HG02759 (cell line): ENCODE results near the gene ATG101.

Source experiments
- ATAC-seq: cut with Tn5 transposase; IDR thresholded peaks from one replicate; pipeline ENCODE4 v1.9.1; 2021; ENCODE audit warnings: mild to moderate bottlenecking, moderate library complexity; ENCODE audit not compliant: unreplicated experiment

The ATG101 gene

GRCh38 chr12:52057638-52058576 is 11.9 kb upstream of the ATG101 start:
- ATAC-seq, result no peak

GRCh38 chr12:52058631-52059361 is 11.0 kb upstream of the ATG101 start:
- ATAC-seq, result no peak

- no peak for ATAC-seq
Observed at GRCh38 chr12:52059582-52060497, 9.9 kb upstream of the ATG101 start.

- no peak for ATAC-seq
Observed at GRCh38 chr12:52060498-52061177, 9.1 kb upstream of the ATG101 start.

GRCh38 chr12:52061470-52062166 is 8.2 kb upstream of the ATG101 start:
- ATAC-seq, result no peak

GRCh38 chr12:52062167-52063081 is 7.4 kb upstream of the ATG101 start:
- ATAC-seq, result no peak

GRCh38 chr12:52063082-52063924 is 6.5 kb upstream of the ATG101 start:
- no peak for ATAC-seq

- ATAC-seq, result no peak
Observed at GRCh38 chr12:52063981-52064649, 5.7 kb upstream of the ATG101 start.

GRCh38 chr12:52066346-52067080 is 3.3 kb upstream of the ATG101 start:
- no peak for ATAC-seq

- no peak for ATAC-seq
Observed at GRCh38 chr12:52067081-52067374, 2.8 kb upstream of the ATG101 start.

- peak; percentile 22 for ATAC-seq
Observed at GRCh38 chr12:52070185-52070925, 577 bp downstream of the ATG101 start.

- no peak for ATAC-seq
Observed at GRCh38 chr12:52073531-52074381, 4.0 kb downstream of the ATG101 start.

- ATAC-seq, result no peak
Observed at GRCh38 chr12:52074971-52075724, 5.4 kb downstream of the ATG101 start.

GRCh38 chr12:52076811-52077210 is 7.0 kb downstream of the ATG101 start:
- ATAC-seq, result no peak
